ENCODE results near the gene DUSP22. TPM values are rescaled to one million over a fixed set of nuclear protein-coding genes. Genes with fewer than 3 reads are reported as not detected.

DUSP22 gene
- total and polyA plus RNA-seq, 2 experiments from 2014 or later = 12.8 to 36.8 TPM

DNA sequence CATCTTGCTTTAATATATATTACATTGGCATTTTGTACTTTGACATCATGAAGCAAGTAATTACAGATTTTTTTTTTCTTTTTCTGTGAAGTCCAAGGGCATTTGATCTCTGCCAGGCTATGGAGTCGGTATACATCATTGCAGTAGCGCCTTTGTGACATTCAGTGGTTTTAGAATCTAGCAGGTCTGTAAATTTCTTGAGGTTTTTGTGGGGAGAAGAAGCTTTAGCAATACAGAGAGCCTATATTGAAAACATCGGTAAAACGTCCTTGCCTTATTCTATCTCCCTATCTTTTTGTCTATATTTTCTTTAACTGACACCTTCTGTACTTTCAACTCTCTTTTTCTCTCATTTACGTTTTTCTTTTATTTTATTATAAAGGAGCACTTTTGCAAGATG lies 47.2 kb downstream of the DUSP22 start:
- Histone ChIP-seq H4K20me1 (replicated peaks; ENCODE audit: insufficient read depth) (no peaks in the 10 kb centered on the region; the same call in 1 of the 2 replicates), H3K9me2 (ENCODE audit: insufficient read depth) (no peaks in the 10 kb centered on the region), H3K36me3 (ENCODE audit: insufficient read depth) (peaks cover 14% of the 10 kb centered on the region; the same call in 1 of the 2 replicates), H3K4me3 (no peak overlapping the region), H3K4me1 (ENCODE audit: insufficient read depth) (no peaks in the 10 kb centered on the region), H3F3A (replicated peaks; ENCODE audit: low read depth) (no peaks in the 10 kb centered on the region), H3K4me2 (no peak overlapping the region), H2AFZ (no peak overlapping the region), H3K27ac (ENCODE audit: low read depth) (no peak overlapping the region), H3K79me2 (replicated peaks; ENCODE audit: insufficient read depth) (no peaks in the 10 kb centered on the region), H3K27me3 (ENCODE audit: insufficient read depth) (no peaks in the 10 kb centered on the region)
- no peak for ATAC-seq
- TF ChIP-seq, protein P1, sequence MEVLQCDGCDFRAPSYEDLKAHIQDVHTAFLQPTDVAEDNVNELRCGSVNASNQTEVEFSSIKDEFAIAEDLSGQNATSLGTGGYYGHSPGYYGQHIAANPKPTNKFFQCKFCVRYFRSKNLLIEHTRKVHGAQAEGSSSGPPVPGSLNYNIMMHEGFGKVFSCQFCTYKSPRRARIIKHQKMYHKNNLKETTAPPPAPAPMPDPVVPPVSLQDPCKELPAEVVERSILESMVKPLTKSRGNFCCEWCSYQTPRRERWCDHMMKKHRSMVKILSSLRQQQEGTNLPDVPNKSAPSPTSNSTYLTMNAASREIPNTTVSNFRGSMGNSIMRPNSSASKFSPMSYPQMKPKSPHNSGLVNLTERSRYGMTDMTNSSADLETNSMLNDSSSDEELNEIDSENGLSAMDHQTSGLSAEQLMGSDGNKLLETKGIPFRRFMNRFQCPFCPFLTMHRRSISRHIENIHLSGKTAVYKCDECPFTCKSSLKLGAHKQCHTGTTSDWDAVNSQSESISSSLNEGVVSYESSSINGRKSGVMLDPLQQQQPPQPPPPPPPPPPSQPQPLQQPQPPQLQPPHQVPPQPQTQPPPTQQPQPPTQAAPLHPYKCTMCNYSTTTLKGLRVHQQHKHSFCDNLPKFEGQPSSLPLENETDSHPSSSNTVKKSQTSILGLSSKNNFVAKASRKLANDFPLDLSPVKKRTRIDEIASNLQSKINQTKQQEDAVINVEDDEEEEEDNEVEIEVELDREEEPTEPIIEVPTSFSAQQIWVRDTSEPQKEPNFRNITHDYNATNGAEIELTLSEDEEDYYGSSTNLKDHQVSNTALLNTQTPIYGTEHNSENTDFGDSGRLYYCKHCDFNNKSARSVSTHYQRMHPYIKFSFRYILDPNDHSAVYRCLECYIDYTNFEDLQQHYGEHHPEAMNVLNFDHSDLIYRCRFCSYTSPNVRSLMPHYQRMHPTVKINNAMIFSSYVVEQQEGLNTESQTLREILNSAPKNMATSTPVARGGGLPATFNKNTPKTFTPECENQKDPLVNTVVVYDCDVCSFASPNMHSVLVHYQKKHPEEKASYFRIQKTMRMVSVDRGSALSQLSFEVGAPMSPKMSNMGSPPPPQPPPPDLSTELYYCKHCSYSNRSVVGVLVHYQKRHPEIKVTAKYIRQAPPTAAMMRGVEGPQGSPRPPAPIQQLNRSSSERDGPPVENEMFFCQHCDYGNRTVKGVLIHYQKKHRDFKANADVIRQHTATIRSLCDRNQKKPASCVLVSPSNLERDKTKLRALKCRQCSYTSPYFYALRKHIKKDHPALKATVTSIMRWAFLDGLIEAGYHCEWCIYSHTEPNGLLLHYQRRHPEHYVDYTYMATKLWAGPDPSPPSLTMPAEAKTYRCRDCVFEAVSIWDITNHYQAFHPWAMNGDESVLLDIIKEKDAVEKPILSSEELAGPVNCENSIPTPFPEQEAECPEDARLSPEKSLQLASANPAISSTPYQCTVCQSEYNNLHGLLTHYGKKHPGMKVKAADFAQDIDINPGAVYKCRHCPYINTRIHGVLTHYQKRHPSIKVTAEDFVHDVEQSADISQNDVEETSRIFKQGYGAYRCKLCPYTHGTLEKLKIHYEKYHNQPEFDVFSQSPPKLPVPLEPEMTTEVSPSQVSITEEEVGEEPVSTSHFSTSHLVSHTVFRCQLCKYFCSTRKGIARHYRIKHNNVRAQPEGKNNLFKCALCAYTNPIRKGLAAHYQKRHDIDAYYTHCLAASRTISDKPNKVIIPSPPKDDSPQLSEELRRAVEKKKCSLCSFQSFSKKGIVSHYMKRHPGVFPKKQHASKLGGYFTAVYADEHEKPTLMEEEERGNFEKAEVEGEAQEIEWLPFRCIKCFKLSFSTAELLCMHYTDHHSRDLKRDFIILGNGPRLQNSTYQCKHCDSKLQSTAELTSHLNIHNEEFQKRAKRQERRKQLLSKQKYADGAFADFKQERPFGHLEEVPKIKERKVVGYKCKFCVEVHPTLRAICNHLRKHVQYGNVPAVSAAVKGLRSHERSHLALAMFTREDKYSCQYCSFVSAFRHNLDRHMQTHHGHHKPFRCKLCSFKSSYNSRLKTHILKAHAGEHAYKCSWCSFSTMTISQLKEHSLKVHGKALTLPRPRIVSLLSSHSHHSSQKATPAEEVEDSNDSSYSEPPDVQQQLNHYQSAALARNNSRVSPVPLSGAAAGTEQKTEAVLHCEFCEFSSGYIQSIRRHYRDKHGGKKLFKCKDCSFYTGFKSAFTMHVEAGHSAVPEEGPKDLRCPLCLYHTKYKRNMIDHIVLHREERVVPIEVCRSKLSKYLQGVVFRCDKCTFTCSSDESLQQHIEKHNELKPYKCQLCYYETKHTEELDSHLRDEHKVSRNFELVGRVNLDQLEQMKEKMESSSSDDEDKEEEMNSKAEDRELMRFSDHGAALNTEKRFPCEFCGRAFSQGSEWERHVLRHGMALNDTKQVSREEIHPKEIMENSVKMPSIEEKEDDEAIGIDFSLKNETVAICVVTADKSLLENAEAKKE (CRISPR knock-in tag; IDR thresholded peaks at IDR 0.05) = no peak
- TF ChIP-seq ZNF331 (CRISPR knock-in tag; IDR thresholded peaks at IDR 0.05; ENCODE audit: low read depth) (no peak), CREB1 (CRISPR knock-in tag; IDR thresholded peaks at IDR 0.05; ENCODE audit: low read depth) (no peak), STAT1 (IDR thresholded peaks at IDR 0.05; ENCODE audit: unreplicated experiment) (no peak), EZH2 (IDR thresholded peaks at IDR 0.05; ENCODE audit: low read depth, unreplicated experiment) (no peak), ZNF114 (CRISPR knock-in tag; IDR thresholded peaks at IDR 0.05) (no peak), JUNB (IDR thresholded peaks at IDR 0.05; ENCODE audit: unreplicated experiment) (no peak), POLR2AphosphoS5 (IDR thresholded peaks at IDR 0.05; ENCODE audit: low read depth) (no peak), NANOG (IDR thresholded peaks at IDR 0.05; ENCODE audit: borderline replicate concordance) (no peak), EZH2phosphoT487 (IDR thresholded peaks at IDR 0.05; ENCODE audit: unreplicated experiment) (no peak)
- TF ChIP-seq, protein P2, sequence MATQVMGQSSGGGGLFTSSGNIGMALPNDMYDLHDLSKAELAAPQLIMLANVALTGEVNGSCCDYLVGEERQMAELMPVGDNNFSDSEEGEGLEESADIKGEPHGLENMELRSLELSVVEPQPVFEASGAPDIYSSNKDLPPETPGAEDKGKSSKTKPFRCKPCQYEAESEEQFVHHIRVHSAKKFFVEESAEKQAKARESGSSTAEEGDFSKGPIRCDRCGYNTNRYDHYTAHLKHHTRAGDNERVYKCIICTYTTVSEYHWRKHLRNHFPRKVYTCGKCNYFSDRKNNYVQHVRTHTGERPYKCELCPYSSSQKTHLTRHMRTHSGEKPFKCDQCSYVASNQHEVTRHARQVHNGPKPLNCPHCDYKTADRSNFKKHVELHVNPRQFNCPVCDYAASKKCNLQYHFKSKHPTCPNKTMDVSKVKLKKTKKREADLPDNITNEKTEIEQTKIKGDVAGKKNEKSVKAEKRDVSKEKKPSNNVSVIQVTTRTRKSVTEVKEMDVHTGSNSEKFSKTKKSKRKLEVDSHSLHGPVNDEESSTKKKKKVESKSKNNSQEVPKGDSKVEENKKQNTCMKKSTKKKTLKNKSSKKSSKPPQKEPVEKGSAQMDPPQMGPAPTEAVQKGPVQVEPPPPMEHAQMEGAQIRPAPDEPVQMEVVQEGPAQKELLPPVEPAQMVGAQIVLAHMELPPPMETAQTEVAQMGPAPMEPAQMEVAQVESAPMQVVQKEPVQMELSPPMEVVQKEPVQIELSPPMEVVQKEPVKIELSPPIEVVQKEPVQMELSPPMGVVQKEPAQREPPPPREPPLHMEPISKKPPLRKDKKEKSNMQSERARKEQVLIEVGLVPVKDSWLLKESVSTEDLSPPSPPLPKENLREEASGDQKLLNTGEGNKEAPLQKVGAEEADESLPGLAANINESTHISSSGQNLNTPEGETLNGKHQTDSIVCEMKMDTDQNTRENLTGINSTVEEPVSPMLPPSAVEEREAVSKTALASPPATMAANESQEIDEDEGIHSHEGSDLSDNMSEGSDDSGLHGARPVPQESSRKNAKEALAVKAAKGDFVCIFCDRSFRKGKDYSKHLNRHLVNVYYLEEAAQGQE (IDR thresholded peaks at IDR 0.05; ENCODE audit: unreplicated experiment) = no peak
- TF ChIP-seq, protein P3, sequence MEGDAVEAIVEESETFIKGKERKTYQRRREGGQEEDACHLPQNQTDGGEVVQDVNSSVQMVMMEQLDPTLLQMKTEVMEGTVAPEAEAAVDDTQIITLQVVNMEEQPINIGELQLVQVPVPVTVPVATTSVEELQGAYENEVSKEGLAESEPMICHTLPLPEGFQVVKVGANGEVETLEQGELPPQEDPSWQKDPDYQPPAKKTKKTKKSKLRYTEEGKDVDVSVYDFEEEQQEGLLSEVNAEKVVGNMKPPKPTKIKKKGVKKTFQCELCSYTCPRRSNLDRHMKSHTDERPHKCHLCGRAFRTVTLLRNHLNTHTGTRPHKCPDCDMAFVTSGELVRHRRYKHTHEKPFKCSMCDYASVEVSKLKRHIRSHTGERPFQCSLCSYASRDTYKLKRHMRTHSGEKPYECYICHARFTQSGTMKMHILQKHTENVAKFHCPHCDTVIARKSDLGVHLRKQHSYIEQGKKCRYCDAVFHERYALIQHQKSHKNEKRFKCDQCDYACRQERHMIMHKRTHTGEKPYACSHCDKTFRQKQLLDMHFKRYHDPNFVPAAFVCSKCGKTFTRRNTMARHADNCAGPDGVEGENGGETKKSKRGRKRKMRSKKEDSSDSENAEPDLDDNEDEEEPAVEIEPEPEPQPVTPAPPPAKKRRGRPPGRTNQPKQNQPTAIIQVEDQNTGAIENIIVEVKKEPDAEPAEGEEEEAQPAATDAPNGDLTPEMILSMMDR (conservative IDR thresholded peaks at IDR 0.05; ENCODE audit: low read depth in 2 of 2) = no peak
- TF ChIP-seq, protein P4, sequence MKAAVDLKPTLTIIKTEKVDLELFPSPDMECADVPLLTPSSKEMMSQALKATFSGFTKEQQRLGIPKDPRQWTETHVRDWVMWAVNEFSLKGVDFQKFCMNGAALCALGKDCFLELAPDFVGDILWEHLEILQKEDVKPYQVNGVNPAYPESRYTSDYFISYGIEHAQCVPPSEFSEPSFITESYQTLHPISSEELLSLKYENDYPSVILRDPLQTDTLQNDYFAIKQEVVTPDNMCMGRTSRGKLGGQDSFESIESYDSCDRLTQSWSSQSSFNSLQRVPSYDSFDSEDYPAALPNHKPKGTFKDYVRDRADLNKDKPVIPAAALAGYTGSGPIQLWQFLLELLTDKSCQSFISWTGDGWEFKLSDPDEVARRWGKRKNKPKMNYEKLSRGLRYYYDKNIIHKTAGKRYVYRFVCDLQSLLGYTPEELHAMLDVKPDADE (IDR thresholded peaks at IDR 0.05) = no peak
- DNase-seq (ENCODE audit: low spot score) = no peak
- H3K27ac Mint-ChIP-seq = no peak overlapping the region
- peaks cover 2% of the 10 kb centered on the region; the same call in 1 of the 3 replicates for H3K4me1 Mint-ChIP-seq
- H3K36me3 Mint-ChIP-seq (ENCODE audit: low read depth) = peaks cover 18% of the 10 kb centered on the region
- H3K4me3 Mint-ChIP-seq = no peak overlapping the region
- H3K9me3 Mint-ChIP-seq = peaks cover 90% of the 10 kb centered on the region
- H3K27me3 Mint-ChIP-seq (ENCODE audit: insufficient read depth, low read depth, poor library complexity) = peaks cover 3% of the 10 kb centered on the region
